ENCODE data around the gene RAPSN. TPM values are rescaled to one million over a fixed set of nuclear protein-coding genes. Genes with fewer than 3 reads are reported as not detected.
A peak's percentile ranks its signal among the peaks of the same experiment; 100 is the strongest.

The RAPSN gene
- total and polyA plus RNA-seq, 2 of the 8 experiments (the other 6 are each of a cell fraction or from before 2014, with no cell fraction given) = 0.06 to 0.34 TPM

DNA sequence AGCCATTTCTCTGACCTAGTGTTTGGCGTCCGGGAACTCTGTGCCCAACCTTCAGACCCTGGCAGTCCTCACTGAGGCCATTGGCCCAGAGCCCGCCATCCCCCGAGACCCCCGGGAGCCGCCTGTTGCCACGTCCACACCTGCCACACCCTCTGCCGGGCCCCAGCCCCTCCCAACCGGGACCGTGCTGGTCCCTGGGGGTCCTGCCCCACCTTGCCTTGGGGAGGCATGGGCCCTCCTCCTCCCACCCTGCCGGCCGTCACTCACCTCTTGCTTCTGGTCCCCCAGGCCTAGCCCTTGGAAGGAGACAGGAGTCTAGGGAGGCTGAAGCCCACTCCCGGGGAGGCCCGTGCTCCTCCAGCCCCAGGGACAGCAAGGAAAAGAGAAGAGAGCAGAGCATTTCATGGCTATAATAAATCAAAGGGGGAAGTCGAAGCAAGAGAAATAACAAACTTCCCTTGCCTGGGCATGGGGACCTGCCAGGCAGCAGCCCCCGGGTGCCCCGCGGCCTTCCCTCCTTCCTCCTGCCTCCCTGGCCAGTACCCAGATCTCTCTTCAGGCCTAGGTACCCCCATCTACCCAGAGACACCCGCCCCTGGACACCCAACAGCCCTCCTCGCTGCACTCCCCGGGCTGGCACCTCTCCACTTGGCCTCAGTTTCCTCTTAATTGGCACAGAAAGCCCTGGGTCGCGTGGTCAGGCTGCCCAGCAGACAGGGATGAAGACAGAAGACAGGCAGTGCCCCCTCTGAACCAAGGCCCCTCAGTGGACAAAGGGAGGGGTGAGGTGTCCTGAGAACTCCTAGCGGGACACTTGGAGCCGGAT, 53.5 kb downstream of the RAPSN start:
- H2BK120ac ChIP-seq (replicated peaks; ENCODE audit: low read depth, low read length) = no peak overlapping the region
- H3K9ac ChIP-seq (replicated peaks in 1 of 4; ENCODE audit: extremely low read depth in 1 of 4, low read depth in 3 of 4, low read length in 3 of 4) = no peak overlapping the region
- no peak overlapping the region for H4K5ac ChIP-seq (ENCODE audit: insufficient read length, low read depth, low read length)
- no peak overlapping the region for H3K4me3 ChIP-seq (ENCODE audit: extremely low read depth in 1 of 4, insufficient read depth in 2 of 4, low read depth in 3 of 4, low read length in 4 of 4)
- H2AK5ac ChIP-seq (ENCODE audit: low read depth, low read length) = no peak overlapping the region
- H3K36me3 ChIP-seq (ENCODE audit: control insufficient read depth in 2 of 4, insufficient read depth in 4 of 4, low read length in 3 of 4) = no peaks in the 10 kb centered on the region
- 0 out of 2 replicates have a peak overlapping the region, but pooled peaks have one; percentile 2 for H4K8ac ChIP-seq (ENCODE audit: extremely low read depth, insufficient read depth, low read length)
- H3K27ac ChIP-seq (ENCODE audit: low read depth, low read length) = no peak overlapping the region
- H2BK15ac ChIP-seq (ENCODE audit: low read length) = no peak overlapping the region
- no peaks in the 10 kb centered on the region for H4K20me1 ChIP-seq (replicated peaks in 1 of 2; ENCODE audit: control insufficient read depth in 1 of 2, insufficient read depth in 2 of 2, low read length in 2 of 2)
- ChIA-PET POLR2A (ENCODE audit: partially characterized antibody) (interaction anchor here (1.1 kb wide), 1 partner anchor 18 kb away, joined by 3 read pairs; no protein-coding TSS in a partner anchor), CTCF (ENCODE audit: partially characterized antibody) (interaction anchor here (0.7 to 10.7 kb wide), 3 partner anchors 12 to 22 kb away, joined by 3 to 78 read pairs (median 3); no protein-coding TSS in a partner anchor)
- H3K4ac ChIP-seq (replicated peaks; ENCODE audit: insufficient read length, low read depth, low read length) = no peak overlapping the region
- no peak overlapping the region for H3K18ac ChIP-seq (ENCODE audit: extremely low read depth, low read length)
- 0 out of 2 replicates have a peak overlapping the region, but pooled peaks have one; percentile 17 for H2BK12ac ChIP-seq (ENCODE audit: low read depth, low read length)
- FAIRE-seq (no peak), DNase-seq (ENCODE audit: low read depth in 1 of 2, low spot score in 2 of 2) (no peak)
- no peaks in the 10 kb centered on the region for H3K27me3 ChIP-seq (replicated peaks in 1 of 4; ENCODE audit: control insufficient read depth in 3 of 4, extremely low read depth in 1 of 4, insufficient read depth in 3 of 4, low read length in 3 of 4)
- H2AFZ ChIP-seq (ENCODE audit: low read length) = no peak overlapping the region
- H3K79me2 ChIP-seq (ENCODE audit: control insufficient read depth in 1 of 2, insufficient read depth in 2 of 2, low read length in 2 of 2) = no peaks in the 10 kb centered on the region
- no peak overlapping the region for H2BK20ac ChIP-seq (ENCODE audit: low read length)
- H3K23ac ChIP-seq (ENCODE audit: insufficient read length) = no peak overlapping the region
- H3K4me1 ChIP-seq (replicated peaks in 1 of 4; ENCODE audit: control insufficient read depth in 3 of 4, insufficient read depth in 4 of 4, low read length in 3 of 4) = peaks cover 0 to 10% (median 5%) of the 10 kb centered on the region in 4 experiments; a peak in 6 of 7 replicates
- no peak overlapping the region for H2BK5ac ChIP-seq (ENCODE audit: low read depth, low read length)
- H3K9me3 ChIP-seq (ENCODE audit: insufficient read depth in 2 of 2, low read depth in 1 of 2, low read length in 1 of 2) = no peaks in the 10 kb centered on the region
- no peak overlapping the region for H3K14ac ChIP-seq (ENCODE audit: insufficient read length)
- WGBS, 2 experiments (ENCODE audit: extremely low coverage in 1 of 2, insufficient coverage in 1 of 2, insufficient read length in 1 of 2, insufficient replicate concordance in 2 of 2, low coverage in 1 of 2, low lambda C conversion rate in 2 of 2, missing lambda C conversion rate in 1 of 2) = 85% methylated on average over 18 of the region's 25 CpGs; no CpG with 5 or more reads in 1 of the 2 experiments
- no peak overlapping the region for H3K56ac ChIP-seq (replicated peaks; ENCODE audit: insufficient read length, low read depth, low read length)
- H3K79me1 ChIP-seq (ENCODE audit: low read depth, low read length) = no peaks in the 10 kb centered on the region
- peaks cover 6% of the 10 kb centered on the region; the same call in 1 of the 2 replicates for H3K23me2 ChIP-seq (ENCODE audit: low read depth, low read length)
- no peak overlapping the region for H4K91ac ChIP-seq (replicated peaks; ENCODE audit: insufficient read length, low read length)
- TF ChIP-seq NRF1 (IDR thresholded peaks at IDR 0.05; ENCODE audit: low read depth, low read length) (no peak), SP1 (IDR thresholded peaks at IDR 0.05; ENCODE audit: low read depth, low read length) (no peak), EGR1 (IDR thresholded peaks at IDR 0.05; ENCODE audit: borderline replicate concordance, low read depth, low read length) (no peak), CHD1 (IDR thresholded peaks at IDR 0.05; ENCODE audit: low read depth, low read length) (no peak)
- TF ChIP-seq, protein P1, sequence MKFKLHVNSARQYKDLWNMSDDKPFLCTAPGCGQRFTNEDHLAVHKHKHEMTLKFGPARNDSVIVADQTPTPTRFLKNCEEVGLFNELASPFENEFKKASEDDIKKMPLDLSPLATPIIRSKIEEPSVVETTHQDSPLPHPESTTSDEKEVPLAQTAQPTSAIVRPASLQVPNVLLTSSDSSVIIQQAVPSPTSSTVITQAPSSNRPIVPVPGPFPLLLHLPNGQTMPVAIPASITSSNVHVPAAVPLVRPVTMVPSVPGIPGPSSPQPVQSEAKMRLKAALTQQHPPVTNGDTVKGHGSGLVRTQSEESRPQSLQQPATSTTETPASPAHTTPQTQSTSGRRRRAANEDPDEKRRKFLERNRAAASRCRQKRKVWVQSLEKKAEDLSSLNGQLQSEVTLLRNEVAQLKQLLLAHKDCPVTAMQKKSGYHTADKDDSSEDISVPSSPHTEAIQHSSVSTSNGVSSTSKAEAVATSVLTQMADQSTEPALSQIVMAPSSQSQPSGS (IDR thresholded peaks at IDR 0.05; ENCODE audit: low read length) = no peak
- no peak overlapping the region for H3K4me2 ChIP-seq (ENCODE audit: insufficient read depth in 1 of 2, low read depth in 2 of 2, low read length in 2 of 2)
